OCI-LY1 (cell line): ENCODE data around the gene SAT1.

Experiments
- H2AFZ ChIP-seq: fragments of 200-600 bp; sonication (generic), shearing (Covaris generic); 2 replicates; pipeline ENCODE4 v1.6.0; 2014; ENCODE audit warnings: antibody characterized with exemption, mild to moderate bottlenecking, low read length
- H3F3A ChIP-seq: fragments of 200-600 bp; sonication (generic), shearing (Covaris generic); 2 replicates; pipeline ENCODE4 v1.6.0; 2014; ENCODE audit warnings: mild to moderate bottlenecking, antibody characterized with exemption, low read length, moderate library complexity; ENCODE audit not compliant: insufficient read depth
- H3K27ac ChIP-seq: fragments of 200-600 bp; sonication (generic); 2 replicates; pipeline ENCODE4 v1.5.1; 2014; ENCODE audit warnings: low read length, mixed run types, mild to moderate bottlenecking, low read depth; ENCODE audit not compliant: poor library complexity, severe bottlenecking
- H3K27me3 ChIP-seq: fragments of 200-600 bp; sonication (generic); 2 replicates; pipeline ENCODE4 v1.6.0; 2014; ENCODE audit warnings: antibody characterized with exemption, mild to moderate bottlenecking, low read length, moderate library complexity; ENCODE audit not compliant: insufficient read depth
- H3K36me3 ChIP-seq: fragments of 200-600 bp; sonication (generic); 2 replicates; pipeline ENCODE4 v1.6.1; 2014; ENCODE audit warnings: mild to moderate bottlenecking, antibody characterized with exemption, low read length, moderate library complexity, mixed read lengths; ENCODE audit not compliant: insufficient read depth
- H3K4me1 ChIP-seq: fragments of 200-600 bp; sonication (generic); 2 replicates; pipeline ENCODE4 v1.5.1; 2014; ENCODE audit warnings: mild to moderate bottlenecking, low read length, moderate library complexity; ENCODE audit not compliant: insufficient read depth, severe bottlenecking
- H3K4me2 ChIP-seq: fragments of 200-600 bp; sonication (generic), shearing (Covaris generic); 2 replicates; pipeline ENCODE4 v1.6.1; 2014; ENCODE audit warnings: low read length
- H3K4me3 ChIP-seq: fragments of 200-600 bp; sonication (generic); 2 replicates; pipeline ENCODE4 v1.5.1; 2014; ENCODE audit warnings: low read length, low read depth, mild to moderate bottlenecking, mixed read lengths; ENCODE audit not compliant: poor library complexity, severe bottlenecking
- H3K79me2 ChIP-seq: fragments of 200-600 bp; shearing (Covaris generic); 2 replicates; pipeline ENCODE4 v1.6.1; 2016; ENCODE audit warnings: mixed run types, low read length, mixed read lengths; ENCODE audit not compliant: insufficient read depth
- H3K9ac ChIP-seq: fragments of 200-600 bp; sonication (generic), shearing (Covaris generic); 2 replicates; pipeline ENCODE4 v1.6.1; 2014; ENCODE audit warnings: mild to moderate bottlenecking, low read length, mixed read lengths
- H3K9me2 ChIP-seq: fragments of 200-600 bp; sonication (generic), shearing (Covaris generic); 2 replicates; pipeline ENCODE4 v1.6.1; 2014; ENCODE audit warnings: low read depth, mild to moderate bottlenecking, low read length, mixed read lengths
- H3K9me3 ChIP-seq: fragments of 200-600 bp; shearing (Covaris generic); 2 replicates; pipeline ENCODE4 v1.6.1; 2014; ENCODE audit warnings: low read length, mixed read lengths
- H4K20me1 ChIP-seq: fragments of 200-600 bp; sonication (generic), shearing (Covaris generic); 2 replicates; pipeline ENCODE4 v1.6.0; 2016; ENCODE audit warnings: mild to moderate bottlenecking, low read length; ENCODE audit not compliant: insufficient read depth
- CTCF ChIP-seq: fragments of 200-600 bp; sonication (generic), shearing (Covaris generic); IDR thresholded peaks from 2 replicates; pipeline ENCODE4 v1.5.1; 2017; ENCODE audit warnings: mild to moderate bottlenecking, antibody characterized with exemption, low read length, moderate library complexity, mixed read lengths
- EZH2 ChIP-seq: fragments of 200-600 bp; sonication (generic), shearing (Covaris generic); IDR thresholded peaks from 2 replicates; pipeline ENCODE4 v1.8.0; 2017; ENCODE audit warnings: borderline replicate concordance, mixed run types, mild to moderate bottlenecking, antibody characterized with exemption, low read length, moderate library complexity, mixed read lengths

SAT1 gene

DNA sequence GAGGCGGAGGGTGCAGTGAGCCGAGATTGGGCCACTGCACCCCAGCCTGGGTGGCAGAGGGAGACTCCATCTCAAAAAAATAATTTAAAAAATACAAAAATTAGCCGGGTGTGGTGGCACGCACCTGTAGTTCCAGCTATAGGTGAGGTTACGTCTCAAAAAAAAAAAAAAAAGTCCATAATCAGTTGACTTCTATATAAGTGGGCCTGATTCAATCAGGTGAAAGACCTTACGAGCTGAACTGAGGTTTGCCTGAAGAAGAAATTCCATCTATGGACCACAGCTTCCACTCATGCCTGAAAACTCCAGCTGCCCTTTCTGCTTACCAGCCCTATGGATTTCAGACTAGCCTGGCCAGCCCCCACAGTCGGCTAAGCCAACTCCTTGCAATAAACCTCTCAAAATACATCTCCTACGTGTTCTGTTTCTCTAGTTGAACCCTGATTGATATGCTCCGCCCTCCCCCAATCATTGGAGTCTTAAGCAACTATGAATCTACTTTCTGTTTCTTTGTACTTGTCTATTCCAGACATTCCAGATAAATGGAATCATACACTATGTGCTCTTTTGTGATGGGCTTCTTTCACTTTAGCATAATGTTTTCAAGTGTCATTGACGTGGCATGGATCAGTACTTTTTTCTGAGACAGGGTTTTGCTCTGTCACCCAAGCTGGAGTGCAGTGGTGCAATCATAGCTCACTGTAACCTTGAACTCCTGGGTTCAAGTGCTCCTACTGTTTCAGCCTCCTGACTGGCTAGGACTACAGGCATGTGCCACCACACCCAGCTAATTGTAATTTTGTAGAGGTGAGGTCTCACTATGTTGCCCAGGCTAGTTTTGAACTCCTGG, 36.6 kb downstream of the SAT1 start:
- H4K20me1 ChIP-seq = no peaks in the 10 kb centered on the region

GRCh38 chrX:23820235-23820782, 37.3 kb downstream of the SAT1 start:
- H3K4me2 ChIP-seq = no peak overlapping the region
- peaks cover 22% of the 10 kb centered on the region for H3K4me1 ChIP-seq
- H3K9ac ChIP-seq = no peak overlapping the region
- no peaks in the 10 kb centered on the region for H3K9me2 ChIP-seq
- no peaks in the 10 kb centered on the region for H3K9me3 ChIP-seq
- H2AFZ ChIP-seq = no peak overlapping the region
- no peaks in the 10 kb centered on the region for H4K20me1 ChIP-seq
- H3K79me2 ChIP-seq = no peaks in the 10 kb centered on the region
- H3K27ac ChIP-seq = no peak overlapping the region
- no peaks in the 10 kb centered on the region for H3K27me3 ChIP-seq
- TF ChIP-seq EZH2 (no peak), CTCF (no peak)
- no peak overlapping the region for H3K4me3 ChIP-seq
- no peaks in the 10 kb centered on the region for H3K36me3 ChIP-seq
- H3F3A ChIP-seq = no peaks in the 10 kb centered on the region

More for the DNA sequence above, 36.6 kb downstream of the SAT1 start:
- Histone ChIP-seq H3K79me2 (no peaks in the 10 kb centered on the region), H3K27me3 (no peaks in the 10 kb centered on the region), H3K9me3 (no peaks in the 10 kb centered on the region), H3K27ac (no peak overlapping the region), H2AFZ (no peak overlapping the region), H3K4me1 (peaks cover 22% of the 10 kb centered on the region), H3K9me2 (no peaks in the 10 kb centered on the region), H3K36me3 (no peaks in the 10 kb centered on the region), H3F3A (no peaks in the 10 kb centered on the region), H3K9ac (no peak overlapping the region), H3K4me3 (no peak overlapping the region), H3K4me2 (no peak overlapping the region)
- TF ChIP-seq CTCF = no peak
- TF ChIP-seq EZH2 = no peak

GRCh38 chrX:23821847-23822246, 38.9 kb downstream of the SAT1 start:
- H3K27me3 ChIP-seq = no peaks in the 10 kb centered on the region
- no peaks in the 10 kb centered on the region for H3K36me3 ChIP-seq
- H3K79me2 ChIP-seq = no peaks in the 10 kb centered on the region
- no peaks in the 10 kb centered on the region for H3K9me3 ChIP-seq
- no peak overlapping the region for H2AFZ ChIP-seq
- H3F3A ChIP-seq = no peaks in the 10 kb centered on the region
- H3K9ac ChIP-seq = no peak overlapping the region
- peaks cover 20% of the 10 kb centered on the region for H3K4me1 ChIP-seq
- no peaks in the 10 kb centered on the region for H4K20me1 ChIP-seq
- H3K9me2 ChIP-seq = no peaks in the 10 kb centered on the region
- H3K4me3 ChIP-seq = no peak overlapping the region
- no peak overlapping the region for H3K4me2 ChIP-seq
- H3K27ac ChIP-seq = no peak overlapping the region
- no peak for TF ChIP-seq CTCF
- TF ChIP-seq EZH2 = no peak
